ENCODE data around the gene EHMT2.
"Not testable (repeated sequence)": the region's sequence is repeated elsewhere in the genome, so short reads cannot be mapped to it uniquely, and the experiment has no call there.

Gene EHMT2

GRCh38 chr6:31915351-31915750, 17.9 kb upstream of the EHMT2 start:
- no peak for DNase-seq (ENCODE audit: low read depth in 2 of 2)

- DNase-seq (ENCODE audit: low read depth in 2 of 2) = no peak
Measured at GRCh38 chr6:31911826-31912585, 14.5 kb upstream of the EHMT2 start.

- DNase-seq (ENCODE audit: low read depth in 2 of 2) = not testable (repeated sequence)
Measured at GRCh38 chr6:31909298-31909697, 11.8 kb upstream of the EHMT2 start.

DNA sequence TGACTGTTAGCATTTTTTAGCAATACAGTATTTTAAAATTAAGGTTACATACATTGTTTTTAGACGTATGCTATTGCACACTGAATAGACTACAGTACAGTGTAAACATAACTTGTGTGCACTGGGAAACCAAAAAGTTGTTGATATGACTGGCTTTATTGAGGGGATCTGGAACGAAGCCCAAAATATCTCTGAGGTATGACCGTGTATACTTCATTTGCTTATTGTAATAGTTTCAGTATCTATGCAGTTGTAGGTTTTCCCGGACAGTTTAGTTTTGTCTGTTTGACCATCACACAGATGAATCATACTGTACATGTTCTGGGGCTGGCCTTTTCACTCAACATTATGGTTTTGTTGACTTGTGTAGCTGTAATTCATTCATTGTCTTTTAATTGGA, 11.3 kb upstream of the EHMT2 start:
- DNase-seq (ENCODE audit: low read depth in 2 of 2) = no peak

GRCh38 chr6:31908255-31908654, 10.8 kb upstream of the EHMT2 start:
- not testable (repeated sequence) for DNase-seq (ENCODE audit: low read depth in 2 of 2)

DNA sequence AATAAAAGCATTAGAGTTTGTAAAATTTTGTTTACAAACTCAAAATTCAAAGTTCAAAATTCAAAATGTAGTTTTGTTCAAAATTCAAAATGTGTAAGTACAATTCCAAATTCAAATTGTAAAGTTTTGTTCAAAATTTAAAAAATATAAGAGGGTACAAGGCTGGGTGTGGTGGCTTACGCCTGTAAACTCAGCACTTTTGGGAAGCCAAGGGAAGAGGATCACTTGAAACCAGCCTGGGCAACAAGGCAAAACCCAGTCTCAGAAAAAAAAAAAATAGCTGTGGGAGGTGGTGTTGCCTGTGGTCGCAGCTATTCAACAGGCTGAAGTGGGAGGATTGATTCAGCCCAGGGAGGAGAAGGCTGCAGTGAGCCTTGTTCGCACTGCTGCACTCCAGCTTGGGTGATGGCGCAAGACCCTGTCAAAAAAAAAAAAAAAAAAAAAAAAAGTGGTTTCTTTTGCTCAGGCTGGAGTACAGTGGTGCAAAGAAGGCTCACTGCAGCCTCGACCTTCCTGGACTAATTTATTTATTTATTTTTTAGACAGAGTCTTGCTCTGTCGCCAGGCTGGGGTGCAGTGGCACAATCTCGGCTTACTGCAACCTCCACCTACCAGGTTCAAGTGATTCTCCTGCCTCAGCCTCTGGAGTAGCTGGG, 9.8 kb upstream of the EHMT2 start:
- no peak for DNase-seq (ENCODE audit: low read depth in 2 of 2)

DNA sequence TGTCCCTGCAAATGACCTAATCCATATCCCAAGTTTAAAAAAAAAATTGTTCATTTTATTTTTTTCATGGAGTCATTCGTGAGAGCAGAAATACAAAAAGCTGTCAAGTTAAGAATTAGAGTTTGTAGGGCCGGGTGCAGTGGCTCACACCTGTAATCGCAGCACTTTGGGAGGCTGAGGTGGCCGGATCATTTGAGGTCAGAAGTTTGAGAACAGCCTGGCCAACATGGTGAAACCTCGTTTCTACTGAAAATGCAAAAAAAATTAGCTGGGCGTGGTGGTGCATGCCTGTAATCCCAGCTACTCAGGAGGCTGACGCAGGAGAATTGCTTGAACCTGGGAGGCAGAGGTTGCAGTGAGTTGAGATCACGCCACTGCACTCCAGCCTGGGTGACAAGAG, 9.2 kb upstream of the EHMT2 start:
- DNase-seq (ENCODE audit: low read depth in 2 of 2) = not testable (repeated sequence)

GRCh38 chr6:31906122-31906521, 8.6 kb upstream of the EHMT2 start:
- DNase-seq (ENCODE audit: low read depth in 2 of 2) = no peak

GRCh38 chr6:31905041-31905440, 7.5 kb upstream of the EHMT2 start:
- DNase-seq (ENCODE audit: low read depth in 2 of 2) = no peak

DNA sequence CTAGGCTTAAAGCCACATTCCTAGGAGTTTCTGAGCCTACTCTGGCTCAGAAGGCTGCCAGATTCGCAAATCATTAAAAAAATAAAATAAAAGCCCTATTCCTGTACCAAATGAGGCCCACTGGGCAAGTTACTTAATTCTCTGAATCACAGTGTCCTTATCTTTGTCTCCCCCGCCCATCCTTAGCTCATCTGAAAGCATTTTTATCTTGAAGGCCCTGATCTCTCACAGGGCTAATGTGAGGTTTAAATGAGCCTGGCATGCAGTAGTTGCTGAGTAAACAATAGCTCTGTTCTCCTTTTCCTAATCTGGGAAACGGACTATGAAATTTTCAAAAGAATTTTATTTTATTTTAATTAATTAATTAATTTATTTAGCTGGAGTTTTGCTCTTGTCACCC, 6.5 kb upstream of the EHMT2 start:
- no peak for DNase-seq (ENCODE audit: low read depth in 2 of 2)

DNA sequence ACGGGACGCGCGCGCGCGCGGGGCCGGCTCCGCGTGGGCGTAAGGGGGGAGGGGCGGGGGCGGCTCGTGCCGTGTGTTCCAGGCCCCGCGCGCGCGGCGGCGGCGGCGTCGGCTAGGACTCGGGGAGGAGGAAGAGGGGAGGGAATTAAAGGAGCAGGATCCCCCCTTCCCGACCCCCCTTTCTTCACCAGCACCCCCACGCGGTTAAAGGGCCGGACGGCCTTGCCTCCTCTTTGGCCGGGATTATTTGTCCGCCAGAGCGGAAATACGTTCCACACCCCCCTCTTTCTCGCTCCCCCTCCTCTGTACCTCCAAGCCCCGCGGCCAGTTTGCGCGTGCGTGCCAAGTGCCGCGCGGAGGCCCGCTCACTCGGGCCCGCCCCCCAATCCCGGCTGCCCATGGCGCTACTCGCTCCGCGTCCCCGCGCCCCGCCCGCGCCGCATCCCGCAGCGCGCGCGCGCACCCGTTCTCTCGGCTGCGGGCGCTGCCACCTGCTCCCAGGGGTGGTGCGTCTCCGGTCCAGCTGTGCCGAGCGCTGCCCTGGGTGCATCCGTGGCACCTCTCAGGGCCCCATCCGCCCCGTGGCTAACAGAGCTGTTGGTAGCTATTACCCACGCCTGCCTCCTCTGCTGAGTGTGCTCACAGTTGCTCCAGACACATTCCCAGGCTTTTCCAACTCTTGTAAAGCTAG, 4.6 kb upstream of the EHMT2 start, which contains the start of gene ZBTB12:
Gene ZBTB12 (minus strand): TSS at position 134 of the 691 bp plus-strand sequence. CDS start 781 bp downstream, outside the sequence.
- peak; percentile 79 to 80 for DNase-seq (ENCODE audit: low read depth in 2 of 2)

DNA sequence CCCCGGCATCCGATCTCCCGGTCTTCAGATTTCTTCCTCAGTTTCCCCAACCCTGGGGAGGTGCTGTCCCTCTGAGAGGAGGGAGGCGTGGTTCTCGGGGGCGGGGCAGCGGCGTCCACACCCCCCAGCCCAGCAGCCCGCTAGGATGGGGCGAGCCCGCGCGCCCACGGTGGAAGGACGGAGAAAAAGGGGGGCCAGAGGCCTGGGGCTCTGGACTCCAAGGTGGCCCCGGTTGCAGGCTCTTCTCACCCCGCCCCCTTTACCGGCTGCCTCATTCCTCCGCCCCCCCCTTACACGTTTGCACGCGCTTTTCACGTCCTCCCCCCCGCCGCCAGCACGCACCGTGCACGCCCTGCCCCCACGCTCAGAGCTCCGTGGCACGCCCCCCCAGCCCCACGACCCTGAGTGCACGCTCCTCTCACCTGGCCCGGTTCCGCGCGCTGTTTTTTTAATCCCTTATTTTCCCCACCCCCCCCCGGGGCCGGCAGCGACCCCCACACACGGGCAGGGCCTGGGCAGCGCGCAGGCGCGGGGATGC, 4.0 kb upstream of the EHMT2 start:
- DNase-seq (ENCODE audit: low read depth in 2 of 2) = peak; percentile 49 to 50

- DNase-seq (ENCODE audit: low read depth in 2 of 2) = no peak
Measured at GRCh38 chr6:31900917-31901414, 3.5 kb upstream of the EHMT2 start.

DNA sequence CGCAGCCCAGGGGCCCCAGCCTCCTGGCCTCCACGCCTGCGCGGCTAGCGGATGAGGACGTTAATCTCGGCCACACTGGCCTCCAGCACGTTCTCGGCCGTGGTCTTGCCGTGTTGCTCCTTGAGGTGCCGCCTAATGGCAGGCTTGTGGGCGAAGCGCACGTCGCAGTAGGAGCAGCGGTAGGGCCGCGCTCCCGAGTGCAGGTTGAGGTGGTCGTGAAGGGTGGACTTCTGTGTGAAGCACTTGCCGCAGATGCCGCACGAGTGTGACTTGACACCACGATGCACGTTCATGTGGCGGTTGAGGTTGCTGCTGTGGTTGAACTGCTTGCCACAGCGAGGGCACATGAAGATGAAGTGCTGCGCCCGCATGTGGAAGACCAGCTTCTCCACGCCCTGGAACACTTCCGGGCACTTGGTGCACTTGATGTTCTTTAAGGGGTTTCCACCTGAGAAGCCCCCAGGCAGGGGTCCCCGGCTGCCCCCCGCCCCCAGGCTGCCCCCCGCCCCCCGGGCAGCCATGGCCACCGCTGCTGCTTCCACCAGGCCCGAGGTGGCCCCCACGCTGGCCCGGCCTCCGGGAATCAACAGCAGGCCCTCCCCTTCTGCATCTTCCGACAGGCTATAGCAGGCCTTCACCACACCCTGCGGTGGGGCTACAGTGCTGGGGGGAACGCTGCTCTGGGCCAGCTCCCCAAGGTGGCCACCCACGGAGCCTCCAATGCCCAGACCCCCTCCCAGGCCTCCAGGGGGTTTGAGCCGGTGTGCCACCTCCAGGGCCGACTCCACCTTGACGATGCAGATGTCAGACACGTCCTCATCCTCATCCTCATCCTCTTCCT, 2.6 kb upstream of the EHMT2 start:
- DNase-seq (ENCODE audit: low read depth in 2 of 2) = no peak

GRCh38 chr6:31899215-31899614, 1.7 kb upstream of the EHMT2 start:
- DNase-seq (ENCODE audit: low read depth in 2 of 2) = no peak

DNA sequence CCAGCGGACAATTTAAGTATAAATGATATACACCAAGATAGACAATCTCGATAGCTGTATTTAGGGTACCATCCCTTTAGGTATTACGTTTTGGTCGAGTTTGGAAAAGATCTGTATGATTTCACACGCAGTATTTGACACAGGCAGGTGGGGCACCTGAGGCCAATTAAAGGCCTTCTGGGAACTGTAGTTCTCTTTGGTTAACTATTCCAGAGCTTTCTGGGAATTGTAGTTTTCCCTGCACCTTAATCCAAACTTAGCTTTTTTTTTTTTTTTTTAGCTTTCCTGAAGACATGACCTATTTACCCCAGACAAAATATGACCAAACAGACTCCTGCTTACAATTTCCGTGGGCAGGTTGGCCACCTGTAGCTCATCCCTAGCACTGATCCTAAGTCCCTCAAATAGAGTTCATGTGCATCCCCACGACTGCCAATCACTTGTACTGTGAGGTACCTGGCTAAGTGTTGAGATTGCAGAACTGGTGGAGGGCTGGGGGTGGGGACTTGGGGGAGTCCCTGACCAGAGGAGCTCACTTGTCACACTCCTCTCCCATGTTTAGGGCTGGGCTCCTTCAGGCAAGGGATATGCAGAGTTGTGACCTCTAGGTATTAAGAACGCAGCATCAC, 999 bp upstream of the EHMT2 start:
- no peak for DNase-seq (ENCODE audit: low read depth in 2 of 2)

- no peak for DNase-seq (ENCODE audit: low read depth in 2 of 2)
Measured at GRCh38 chr6:31896856-31897611, 464 bp downstream of the EHMT2 start.

DNA sequence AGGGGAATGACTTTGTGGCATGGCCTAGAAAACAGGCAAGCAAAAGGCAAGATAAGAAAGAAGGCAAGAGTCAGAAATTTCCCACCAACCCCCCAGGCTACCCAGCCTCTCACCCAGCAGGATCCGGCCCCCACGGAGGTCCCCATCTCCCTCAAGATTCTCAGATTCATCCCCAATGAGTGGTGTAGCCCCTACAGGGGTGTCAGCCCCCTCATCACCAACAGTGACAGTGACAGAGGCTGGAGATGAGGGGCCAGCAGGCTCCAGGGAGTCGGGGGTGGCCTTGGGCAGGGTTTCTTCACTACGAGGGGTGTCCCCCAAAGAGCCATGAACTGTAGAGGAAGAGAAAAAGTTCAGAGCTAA, 1.0 kb downstream of the EHMT2 start:
- no peak for DNase-seq (ENCODE audit: low read depth in 2 of 2)

DNA sequence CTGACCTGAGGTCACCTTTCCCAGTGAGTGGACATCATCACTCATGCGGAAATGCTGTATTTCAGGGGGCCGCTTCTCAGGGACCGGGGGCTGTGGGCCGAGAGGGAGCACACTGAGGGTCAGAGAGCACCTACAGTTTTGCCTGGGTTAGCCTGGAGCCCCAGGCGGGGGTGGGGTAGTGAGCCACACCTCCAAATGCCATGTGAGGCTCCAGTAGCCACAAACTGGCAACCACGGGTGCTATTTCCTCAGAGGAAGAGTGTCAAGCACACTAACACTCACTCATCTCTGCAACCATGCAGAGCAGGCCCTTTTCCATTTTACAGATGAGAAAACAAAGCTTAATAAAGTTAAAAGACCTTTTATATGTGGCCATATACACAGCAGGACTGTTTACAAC, 4.7 kb downstream of the EHMT2 start:
- no peak for DNase-seq (ENCODE audit: low read depth in 2 of 2)

GRCh38 chr6:31889331-31889972, 8.0 kb downstream of the EHMT2 start:
- DNase-seq (ENCODE audit: low read depth in 2 of 2) = no peak

Data from stimulated activated CD8-positive, alpha-beta memory T cell treated with anti-CD3 and anti-CD28 coated beads, Interleukin-2, amount 100 ng/mL, for 48 hours (primary cell).